ENCODE data around the gene CXCL6. TPM values are rescaled to one million over a fixed set of nuclear protein-coding genes. Genes with fewer than 3 reads are reported as not detected.

CXCL6 gene
- not detected for total RNA-seq

DNA sequence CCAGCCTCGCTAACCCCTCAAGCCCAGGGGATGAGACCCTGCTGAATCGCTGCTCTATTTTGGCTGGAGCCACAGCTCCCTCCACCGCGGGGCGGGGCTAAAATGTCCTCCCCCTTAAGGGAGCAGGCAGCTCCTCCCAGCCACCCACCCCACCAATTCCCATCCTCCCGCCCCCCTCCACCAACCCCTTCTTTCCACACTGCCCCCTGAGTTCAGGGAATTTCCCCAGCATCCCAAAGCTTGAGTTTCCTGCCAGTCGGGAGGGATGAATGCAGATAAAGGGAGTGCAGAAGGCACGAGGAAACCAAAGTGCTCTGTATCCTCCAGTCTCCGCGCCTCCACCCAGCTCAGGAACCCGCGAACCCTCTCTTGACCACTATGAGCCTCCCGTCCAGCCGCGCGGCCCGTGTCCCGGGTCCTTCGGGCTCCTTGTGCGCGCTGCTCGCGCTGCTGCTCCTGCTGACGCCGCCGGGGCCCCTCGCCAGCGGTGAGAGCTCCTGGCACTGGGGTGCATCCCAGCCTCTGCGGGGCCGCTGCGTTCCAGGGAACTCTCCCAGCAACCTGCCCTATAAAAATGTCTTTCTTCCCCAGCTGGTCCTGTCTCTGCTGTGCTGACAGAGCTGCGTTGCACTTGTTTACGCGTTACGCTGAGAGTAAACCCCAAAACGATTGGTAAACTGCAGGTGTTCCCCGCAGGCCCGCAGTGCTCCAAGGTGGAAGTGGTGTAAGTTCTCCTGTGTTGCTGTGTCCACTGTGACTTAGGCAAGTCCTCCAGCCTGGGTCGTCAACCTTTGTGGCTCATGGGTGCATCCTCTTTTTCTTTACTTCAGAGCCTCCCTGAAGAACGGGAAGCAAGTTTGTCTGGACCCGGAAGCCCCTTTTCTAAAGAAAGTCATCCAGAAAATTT, at the start of gene CXCL6:
Gene CXCL6 (plus strand): TSS at position 306 of the 907 bp plus-strand sequence. CDS start 73 bp downstream, at position 379.
- peak; percentile 65 to 80 for DNase-seq (ENCODE audit: low spot score in 2 of 2)
- Histone ChIP-seq H3K27ac (no peak within 1 kb of the TSS), H3K4me1 (peaks cover 10% of the 10 kb centered on the region), H3K9me3 (no peaks in the 10 kb centered on the region), H3K4me3 (peak within 1 kb of the TSS; percentile 33), H3K36me3 (no peaks in the 10 kb centered on the region), H3K27me3 (peaks cover 34% of the 10 kb centered on the region)
- 8% methylated on average over 15 of the region's 41 CpGs for WGBS
- TF ChIP-seq, protein P1, sequence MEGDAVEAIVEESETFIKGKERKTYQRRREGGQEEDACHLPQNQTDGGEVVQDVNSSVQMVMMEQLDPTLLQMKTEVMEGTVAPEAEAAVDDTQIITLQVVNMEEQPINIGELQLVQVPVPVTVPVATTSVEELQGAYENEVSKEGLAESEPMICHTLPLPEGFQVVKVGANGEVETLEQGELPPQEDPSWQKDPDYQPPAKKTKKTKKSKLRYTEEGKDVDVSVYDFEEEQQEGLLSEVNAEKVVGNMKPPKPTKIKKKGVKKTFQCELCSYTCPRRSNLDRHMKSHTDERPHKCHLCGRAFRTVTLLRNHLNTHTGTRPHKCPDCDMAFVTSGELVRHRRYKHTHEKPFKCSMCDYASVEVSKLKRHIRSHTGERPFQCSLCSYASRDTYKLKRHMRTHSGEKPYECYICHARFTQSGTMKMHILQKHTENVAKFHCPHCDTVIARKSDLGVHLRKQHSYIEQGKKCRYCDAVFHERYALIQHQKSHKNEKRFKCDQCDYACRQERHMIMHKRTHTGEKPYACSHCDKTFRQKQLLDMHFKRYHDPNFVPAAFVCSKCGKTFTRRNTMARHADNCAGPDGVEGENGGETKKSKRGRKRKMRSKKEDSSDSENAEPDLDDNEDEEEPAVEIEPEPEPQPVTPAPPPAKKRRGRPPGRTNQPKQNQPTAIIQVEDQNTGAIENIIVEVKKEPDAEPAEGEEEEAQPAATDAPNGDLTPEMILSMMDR (IDR thresholded peaks at IDR 0.05) = no peak
- TF ChIP-seq EP300 (IDR thresholded peaks at IDR 0.05) (no peak), POLR2AphosphoS5 (IDR thresholded peaks at IDR 0.05) (no peak), POLR2A (IDR thresholded peaks at IDR 0.05) (no peak)

DNA sequence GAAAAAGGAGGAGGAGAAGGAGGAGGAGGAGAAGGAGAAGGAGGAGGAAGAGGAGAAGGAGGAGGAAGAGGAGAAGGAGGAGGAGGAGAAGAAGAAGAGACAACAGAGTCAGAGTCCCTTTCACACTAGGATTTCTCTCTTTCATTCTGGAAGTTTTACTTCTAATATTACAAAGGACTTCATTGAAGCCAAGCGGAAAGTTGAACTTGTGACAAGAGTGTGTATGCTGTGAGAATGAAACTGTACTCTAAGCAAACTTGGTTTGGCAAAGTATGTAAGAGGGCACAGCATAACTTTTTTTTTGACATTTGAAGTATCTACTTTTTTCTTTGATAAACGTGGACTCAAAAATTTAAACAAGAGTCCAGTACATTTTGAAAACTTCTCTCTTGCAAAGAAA, 48.1 kb upstream of the CXCL6 start:
- TF ChIP-seq EP300 (IDR thresholded peaks at IDR 0.05) (no peak), POLR2AphosphoS5 (IDR thresholded peaks at IDR 0.05) (no peak), POLR2A (IDR thresholded peaks at IDR 0.05) (no peak)
- TF ChIP-seq, protein P1 (IDR thresholded peaks at IDR 0.05) = no peak
- no peak overlapping the region for H3K27ac ChIP-seq
- H3K36me3 ChIP-seq = no peaks in the 10 kb centered on the region
- no peak overlapping the region for H3K4me3 ChIP-seq
- no peaks in the 10 kb centered on the region for H3K9me3 ChIP-seq
- 56% methylated on average over 2 of the region's 2 CpGs for WGBS
- no peaks in the 10 kb centered on the region for H3K4me1 ChIP-seq
- DNase-seq (ENCODE audit: low spot score in 2 of 2) = no peak
- H3K27me3 ChIP-seq = no peaks in the 10 kb centered on the region

DNA sequence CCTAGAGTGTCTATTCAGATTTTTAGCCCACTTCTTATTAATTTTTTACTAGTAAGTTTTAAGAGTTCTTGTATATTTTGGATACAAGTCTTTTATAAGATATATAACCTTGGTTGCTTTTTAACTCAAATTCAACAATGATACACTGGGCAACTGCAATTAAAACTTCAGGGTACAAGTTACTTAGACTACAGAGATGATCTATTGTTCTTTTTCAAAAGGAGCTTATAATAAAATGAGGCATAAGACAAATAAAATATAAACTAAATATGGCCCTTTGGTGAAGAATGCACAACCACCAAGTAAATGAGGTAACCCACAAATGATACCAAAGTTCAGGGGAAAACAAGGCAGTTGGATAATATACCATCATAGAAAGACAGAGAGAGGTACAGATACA, 37.6 kb upstream of the CXCL6 start:
- H3K9me3 ChIP-seq = no peaks in the 10 kb centered on the region
- H3K4me3 ChIP-seq = no peak overlapping the region
- no peaks in the 10 kb centered on the region for H3K4me1 ChIP-seq
- no peak for DNase-seq (ENCODE audit: low spot score in 2 of 2)
- no peaks in the 10 kb centered on the region for H3K36me3 ChIP-seq
- no peak overlapping the region for H3K27ac ChIP-seq
- H3K27me3 ChIP-seq = no peaks in the 10 kb centered on the region
- TF ChIP-seq EP300 (IDR thresholded peaks at IDR 0.05) (no peak), POLR2A (IDR thresholded peaks at IDR 0.05) (no peak), POLR2AphosphoS5 (IDR thresholded peaks at IDR 0.05) (no peak)
- TF ChIP-seq, protein P1 (IDR thresholded peaks at IDR 0.05) = no peak

DNA sequence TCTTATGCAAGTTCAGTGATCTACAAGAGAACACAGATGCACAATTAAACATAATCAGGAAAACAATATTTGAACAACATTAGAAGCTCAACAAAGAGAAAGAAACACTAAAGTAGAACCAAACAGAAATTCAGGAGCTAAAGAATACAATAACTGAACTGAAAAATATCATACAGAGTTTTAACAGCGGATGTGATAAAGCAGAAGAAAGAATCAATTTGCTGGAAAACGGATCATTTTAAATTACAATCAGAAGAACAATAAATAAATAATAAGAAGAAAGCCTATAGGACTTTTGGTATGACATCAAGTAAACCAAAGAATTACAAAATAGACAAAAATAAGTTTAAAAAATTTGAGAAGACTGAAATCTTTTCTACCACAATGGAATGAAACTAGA, 36.3 kb upstream of the CXCL6 start:
- H3K4me3 ChIP-seq = no peak overlapping the region
- no peaks in the 10 kb centered on the region for H3K36me3 ChIP-seq
- H3K9me3 ChIP-seq = no peaks in the 10 kb centered on the region
- no peaks in the 10 kb centered on the region for H3K27me3 ChIP-seq
- no peak for DNase-seq (ENCODE audit: low spot score in 2 of 2)
- WGBS = 98% methylated on average over 2 of the region's 2 CpGs
- no peaks in the 10 kb centered on the region for H3K4me1 ChIP-seq
- TF ChIP-seq EP300 (IDR thresholded peaks at IDR 0.05) (no peak), POLR2AphosphoS5 (IDR thresholded peaks at IDR 0.05) (no peak), POLR2A (IDR thresholded peaks at IDR 0.05) (no peak)
- TF ChIP-seq, protein P1 (IDR thresholded peaks at IDR 0.05) = no peak
- no peak overlapping the region for H3K27ac ChIP-seq

DNA sequence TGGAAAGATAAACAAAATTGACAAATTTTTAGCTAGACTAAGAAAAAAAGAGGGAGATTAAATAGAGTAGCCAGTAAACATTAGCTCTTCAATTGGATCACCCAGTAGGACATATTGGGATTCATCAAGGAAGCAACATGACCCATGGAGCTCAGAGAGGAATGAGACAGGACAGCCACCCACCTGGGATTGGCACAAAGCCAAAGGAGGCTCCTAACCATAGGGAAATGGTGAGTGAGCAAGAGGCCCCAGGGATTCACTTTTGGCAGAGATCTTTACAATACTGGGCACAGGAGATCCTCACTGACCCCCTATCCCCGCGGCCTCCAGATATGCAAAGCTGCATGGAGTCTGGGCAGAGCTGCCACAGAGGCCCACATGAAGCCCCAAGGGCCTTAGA, 34.8 kb upstream of the CXCL6 start:
- no peaks in the 10 kb centered on the region for H3K36me3 ChIP-seq
- 94% methylated on average over 2 of the region's 2 CpGs for WGBS

More for the DNA sequence above, 34.8 kb upstream of the CXCL6 start:
- Histone ChIP-seq H3K27ac (no peak overlapping the region), H3K27me3 (no peaks in the 10 kb centered on the region), H3K4me3 (no peak overlapping the region), H3K9me3 (no peaks in the 10 kb centered on the region), H3K4me1 (no peaks in the 10 kb centered on the region)
- peak in 1 of 2 donors; percentile 39 for DNase-seq (ENCODE audit: low spot score in 2 of 2)
- TF ChIP-seq, protein P1 (IDR thresholded peaks at IDR 0.05) = no peak
- no peak for TF ChIP-seq POLR2A (IDR thresholded peaks at IDR 0.05)
- TF ChIP-seq EP300 (IDR thresholded peaks at IDR 0.05) = no peak
- no peak for TF ChIP-seq POLR2AphosphoS5 (IDR thresholded peaks at IDR 0.05)
